Smooth muscle cell (in vitro differentiated cells): Measurements from ENCODE around the gene PBX1. TPM values are rescaled to one million over a fixed set of nuclear protein-coding genes. Genes with fewer than 3 reads are reported as not detected.
A peak's percentile ranks its signal among the peaks of the same experiment; 100 is the strongest.

Experiments used
- DNase-seq: peaks from one replicate; lab custom pipeline; 2025; ENCODE audit not compliant: unreplicated experiment; lab: John Stamatoyannopoulos, UW
- H2AFZ ChIP-seq: fragments of 200-600 bp; sonication (generic); 2 replicates; pipeline ENCODE4 v1.6.0; 2016; ENCODE audit warnings: antibody characterized with exemption, low read depth, mild to moderate bottlenecking
- H3F3A ChIP-seq: fragments of 200-600 bp; sonication (generic); 2 replicates; pipeline ENCODE4 v1.6.0; 2017; ENCODE audit warnings: antibody characterized with exemption, low read depth
- H3K27ac ChIP-seq: fragments of 200-600 bp; sonication (generic); 2 replicates; pipeline ENCODE4 v1.5.1; 2016; ENCODE audit warnings: low read depth, mild to moderate bottlenecking
- H3K27me3 ChIP-seq: fragments of 200-600 bp; sonication (generic); 2 replicates; pipeline ENCODE4 v1.6.1; 2016; ENCODE audit warnings: low read depth, mild to moderate bottlenecking
- H3K36me3 ChIP-seq: fragments of 200-600 bp; sonication (generic); 2 replicates; pipeline ENCODE4 v1.5.1; 2016; ENCODE audit warnings: low read depth
- H3K4me1 ChIP-seq: fragments of 200-600 bp; sonication (generic); 2 replicates; pipeline ENCODE4 v1.5.1; 2016; ENCODE audit warnings: low read depth
- H3K4me2 ChIP-seq: fragments of 200-600 bp; sonication (generic); 2 replicates; pipeline ENCODE4 v1.6.0; 2016; ENCODE audit warnings: mild to moderate bottlenecking
- H3K4me3 ChIP-seq: fragments of 200-600 bp; sonication (generic); 2 replicates; pipeline ENCODE4 v1.5.1; 2016; ENCODE audit warnings: mild to moderate bottlenecking
- H3K79me2 ChIP-seq: fragments of 200-600 bp; sonication (generic); 2 replicates; pipeline ENCODE4 v1.6.0; 2016; ENCODE audit warnings: low read depth, mild to moderate bottlenecking
- H3K9ac ChIP-seq: fragments of 200-600 bp; sonication (generic); 2 replicates; pipeline ENCODE4 v1.6.0; 2016; ENCODE audit warnings: low read depth
- H3K9me3 ChIP-seq: fragments of 200-600 bp; sonication (generic); replicated peaks from 2 replicates; pipeline ENCODE4 v1.5.1; 2016; ENCODE audit warnings: low read depth
- H4K20me1 ChIP-seq: fragments of 200-600 bp; sonication (generic); 2 replicates; pipeline ENCODE4 v1.6.0; 2016; ENCODE audit warnings: low read depth
- CTCF ChIP-seq: fragments of 200-600 bp; sonication (generic); IDR thresholded peaks from 2 replicates; pipeline ENCODE4 v1.5.1; 2017; ENCODE audit warnings: borderline replicate concordance, mild to moderate bottlenecking, antibody characterized with exemption; ENCODE audit not compliant: insufficient read depth, poor library complexity, severe bottlenecking
- WGBS: methylation state at CpG from one replicate; pipeline ENCODE4 v1.1.7; 2016; ENCODE audit warnings: low lambda C conversion rate; 5-methylcytosine and 5-hydroxymethylcytosine counted together
- polyA plus RNA-seq: library from polyadenylated mRNA; unstranded; fragments of >200 nt; fragmentation: Nextera tagmentation; extraction: Ambion mirVana; gene quantifications from 2 replicates; pipeline ENCODE4 v1.2.1, GENCODE V29; 2016
- total RNA-seq: library from RNA; depleted of rRNA; stranded (reverse); fragments of >200 nt; gene quantifications from 2 replicates; pipeline ENCODE4 v1.2.3, GENCODE V29; 2014

Gene PBX1
- total and polyA plus RNA-seq, 2 experiments from 2014 or later = 8.1 to 70.8 TPM

GRCh38 chr1:164672588-164672987 is 113.6 kb downstream of the PBX1 start:
- H4K20me1 ChIP-seq = peaks cover 6% of the 10 kb centered on the region
- H3K36me3 ChIP-seq = no peaks in the 10 kb centered on the region
- H3K4me3 ChIP-seq = no peak overlapping the region
- H2AFZ ChIP-seq = no peak overlapping the region
- H3K27me3 ChIP-seq = no peaks in the 10 kb centered on the region
- TF ChIP-seq CTCF = no peak
- peak overlapping the region; percentile 53 for H3K27ac ChIP-seq
- WGBS = 93% methylated on average over 3 of the region's 3 CpGs
- H3K9me3 ChIP-seq = no peaks in the 10 kb centered on the region
- no peak overlapping the region for H3K9ac ChIP-seq
- H3K4me1 ChIP-seq = peaks cover 27% of the 10 kb centered on the region
- peak overlapping the region; percentile 67 for H3K4me2 ChIP-seq
- H3K79me2 ChIP-seq = peaks cover 62% of the 10 kb centered on the region
- DNase-seq = no peak
- H3F3A ChIP-seq = peaks cover 3% of the 10 kb centered on the region

- peaks cover 51% of the 10 kb centered on the region for H3K79me2 ChIP-seq
- peaks cover 3% of the 10 kb centered on the region for H3F3A ChIP-seq
- no peak overlapping the region for H2AFZ ChIP-seq
- no peaks in the 10 kb centered on the region for H3K27me3 ChIP-seq
- no peaks in the 10 kb centered on the region for H3K9me3 ChIP-seq
- WGBS = 81% methylated on average over 14 of the region's 14 CpGs
- H3K27ac ChIP-seq = no peak overlapping the region
- H3K4me3 ChIP-seq = no peak overlapping the region
- peaks cover 6% of the 10 kb centered on the region for H4K20me1 ChIP-seq
- peak; percentile 63 for TF ChIP-seq CTCF
- peaks cover 27% of the 10 kb centered on the region for H3K4me1 ChIP-seq
- H3K9ac ChIP-seq = no peak overlapping the region
- no peak overlapping the region for H3K4me2 ChIP-seq
- H3K36me3 ChIP-seq = no peaks in the 10 kb centered on the region
- no peak for DNase-seq
Observed at GRCh38 chr1:164673584-164674214, 114.7 kb downstream of the PBX1 start.

- no peaks in the 10 kb centered on the region for H3K9me3 ChIP-seq
- H4K20me1 ChIP-seq = peaks cover 6% of the 10 kb centered on the region
- H3K9ac ChIP-seq = no peak overlapping the region
- no peaks in the 10 kb centered on the region for H3K27me3 ChIP-seq
- no peak overlapping the region for H3K4me3 ChIP-seq
- H3F3A ChIP-seq = peaks cover 3% of the 10 kb centered on the region
- no peak overlapping the region for H2AFZ ChIP-seq
- TF ChIP-seq CTCF = no peak
- peak overlapping the region; percentile 8 for H3K27ac ChIP-seq
- DNase-seq = no peak
- no peaks in the 10 kb centered on the region for H3K36me3 ChIP-seq
- WGBS = 93% methylated on average over 4 of the region's 4 CpGs
- H3K79me2 ChIP-seq = peaks cover 40% of the 10 kb centered on the region
- H3K4me2 ChIP-seq = no peak overlapping the region
- peaks cover 24% of the 10 kb centered on the region for H3K4me1 ChIP-seq
Observed at GRCh38 chr1:164675342-164675904, 116.4 kb downstream of the PBX1 start.
